HEK293 (cell line): ENCODE results near the gene CCDC78.

Experiments
- CTCF ChIA-PET: fragments of 350-600 bp; formaldehyde crosslinking; extraction: SDS; loops from one replicate; lab custom pipeline; 2021; ENCODE audit warnings: antibody characterized with exemption; lab: Yijun Ruan, JAX
- POLR2A ChIA-PET: fragments of 300-600 bp; formaldehyde crosslinking; extraction: SDS; loops from one replicate; lab custom pipeline; 2020; ENCODE audit warnings: antibody characterized with exemption, inconsistent platforms; lab: Yijun Ruan, JAX
- H3K27ac ChIP-seq: fragments of 200-500 bp; sonication (Bioruptor generic); 2 replicates; pipeline ENCODE4 v1.5.1; 2014; ENCODE audit warnings: low read depth, low read length, control low read depth, inconsistent platforms; ENCODE audit errors: extremely low read depth
- H3K36me3 ChIP-seq, 2 experiments: fragments of 200-500 bp in 1 of 2; sonication (Bioruptor generic) in 1 of 2; 1 replicate in 1 of 2; 2 replicates in 1 of 2; pipeline ENCODE4 v1.5.1; 2014 to 2017; ENCODE audit warnings: inconsistent platforms in 2 of 2, low read length in 2 of 2; ENCODE audit not compliant: control insufficient read depth in 2 of 2, insufficient read depth in 1 of 2
- H3K4me1 ChIP-seq: fragments of 200-500 bp; sonication (Bioruptor generic); 2 replicates; pipeline ENCODE4 v1.5.1; 2014; ENCODE audit warnings: mild to moderate bottlenecking, low read length, inconsistent platforms; ENCODE audit not compliant: control insufficient read depth, insufficient read depth
- H3K4me3 ChIP-seq: 2 replicates; pipeline ENCODE4 v1.5.1; 2011; ENCODE audit warnings: low read depth, mild to moderate bottlenecking, control low read depth, low read length, moderate library complexity
- H3K9me3 ChIP-seq: fragments of 200-500 bp; sonication (Bioruptor generic); 2 replicates; pipeline ENCODE4 v1.5.1; 2014; ENCODE audit warnings: low read depth, low read length, inconsistent platforms; ENCODE audit not compliant: control insufficient read depth, insufficient read depth
- ATF2 ChIP-seq: fragments of 450-650 bp; formaldehyde crosslinking; IDR thresholded peaks from 2 replicates; pipeline ENCODE4 v1.5.1; 2016; ENCODE audit warnings: missing biosample characterization, missing genetic modification characterization, low read depth
- ELK4 ChIP-seq: IDR thresholded peaks from 2 replicates; pipeline ENCODE4 v1.6.1; 2011; ENCODE audit warnings: mild to moderate bottlenecking, low read depth, low read length, borderline replicate concordance
- KLF7 ChIP-seq: fragments of 450-650 bp; formaldehyde crosslinking; IDR thresholded peaks from 2 replicates; pipeline ENCODE4 v1.5.1; 2016; ENCODE audit warnings: missing biosample characterization, missing genetic modification characterization, borderline replicate concordance
- PATZ1 ChIP-seq: fragments of 450-650 bp; formaldehyde crosslinking; IDR thresholded peaks from 2 replicates; pipeline ENCODE4 v1.5.1; 2016; ENCODE audit warnings: missing biosample characterization, missing genetic modification characterization
- SCRT1 ChIP-seq: fragments of 450-650 bp; formaldehyde crosslinking; IDR thresholded peaks from 2 replicates; pipeline ENCODE4 v1.5.1; 2016; ENCODE audit warnings: missing biosample characterization, missing genetic modification characterization, borderline replicate concordance
- SCRT2 ChIP-seq: fragments of 450-650 bp; formaldehyde crosslinking; IDR thresholded peaks from 2 replicates; pipeline ENCODE4 v1.5.1; 2016; ENCODE audit warnings: missing biosample characterization, missing genetic modification characterization
- SP2 ChIP-seq: fragments of 450-650 bp; formaldehyde crosslinking; IDR thresholded peaks from 2 replicates; pipeline ENCODE4 v1.5.1; 2016; ENCODE audit warnings: missing biosample characterization, missing genetic modification characterization
- ZBTB21 ChIP-seq: fragments of 450-650 bp; formaldehyde crosslinking; IDR thresholded peaks from 2 replicates; pipeline ENCODE4 v1.5.1; 2017; ENCODE audit warnings: missing biosample characterization, missing genetic modification characterization
- ZBTB6 ChIP-seq: fragments of 450-650 bp; formaldehyde crosslinking; IDR thresholded peaks from 2 replicates; pipeline ENCODE4 v1.5.1; 2017; ENCODE audit warnings: missing biosample characterization, missing genetic modification characterization
- ZNF16 ChIP-seq: fragments of 450-650 bp; formaldehyde crosslinking; IDR thresholded peaks from 2 replicates; pipeline ENCODE4 v1.5.1; 2016; ENCODE audit warnings: low read depth, missing biosample characterization, missing genetic modification characterization
- ZNF169 ChIP-seq: fragments of 450-650 bp; formaldehyde crosslinking; IDR thresholded peaks from 2 replicates; pipeline ENCODE4 v1.5.1; 2016; ENCODE audit warnings: missing biosample characterization, missing genetic modification characterization
- ZNF211 ChIP-seq: fragments of 450-650 bp; formaldehyde crosslinking; IDR thresholded peaks from 2 replicates; pipeline ENCODE4 v1.5.1; 2016; ENCODE audit warnings: low read depth, missing biosample characterization, missing genetic modification characterization
- ZNF274 ChIP-seq, 2 experiments: fragments of 200-500 bp in 1 of 2; fragments of 450-650 bp in 1 of 2; sonication (Bioruptor generic) in 1 of 2; formaldehyde crosslinking in 1 of 2; IDR thresholded peaks; 2 replicates each; pipeline versions ENCODE4 v1.5.1 to v1.6.1; 2014 to 2016; ENCODE audit warnings: borderline replicate concordance in 1 of 2, inconsistent platforms in 1 of 2, low read length in 1 of 2, missing biosample characterization in 1 of 2, missing genetic modification characterization in 1 of 2
- ZNF354C ChIP-seq: fragments of 450-650 bp; formaldehyde crosslinking; IDR thresholded peaks from 2 replicates; pipeline ENCODE4 v1.5.1; 2016; ENCODE audit warnings: missing biosample characterization, missing genetic modification characterization, low read depth, borderline replicate concordance
- ZNF548 ChIP-seq: fragments of 450-650 bp; formaldehyde crosslinking; IDR thresholded peaks from 2 replicates; pipeline ENCODE4 v1.5.1; 2016; ENCODE audit warnings: missing biosample characterization, missing genetic modification characterization
- ZNF560 ChIP-seq: fragments of 450-650 bp; formaldehyde crosslinking; IDR thresholded peaks from 2 replicates; pipeline ENCODE4 v1.5.1; 2017; ENCODE audit warnings: missing biosample characterization, missing genetic modification characterization, borderline replicate concordance
- ZNF639 ChIP-seq: fragments of 450-650 bp; formaldehyde crosslinking; IDR thresholded peaks from 2 replicates; pipeline ENCODE4 v1.5.1; 2016; ENCODE audit warnings: missing biosample characterization, missing genetic modification characterization
- ZNF658 ChIP-seq: fragments of 450-650 bp; formaldehyde crosslinking; IDR thresholded peaks from 2 replicates; pipeline ENCODE4; 2016; ENCODE audit warnings: missing biosample characterization, missing genetic modification characterization
- ZNF664 ChIP-seq: fragments of 450-650 bp; formaldehyde crosslinking; IDR thresholded peaks from 2 replicates; pipeline ENCODE4 v1.5.1; 2016; ENCODE audit warnings: missing biosample characterization, missing genetic modification characterization
- ZNF692 ChIP-seq: fragments of 450-650 bp; formaldehyde crosslinking; IDR thresholded peaks from 2 replicates; pipeline ENCODE4 v1.5.1; 2016; ENCODE audit warnings: missing biosample characterization, missing genetic modification characterization
- ZNF701 ChIP-seq: fragments of 450-650 bp; formaldehyde crosslinking; IDR thresholded peaks from 2 replicates; pipeline ENCODE4 v1.5.1; 2016; ENCODE audit warnings: missing biosample characterization, missing genetic modification characterization
- ZNF791 ChIP-seq: fragments of 450-650 bp; formaldehyde crosslinking; IDR thresholded peaks from 2 replicates; pipeline ENCODE4 v1.5.1; 2016; ENCODE audit warnings: missing biosample characterization, missing genetic modification characterization

Gene CCDC78

GRCh38 chr16:769934-770333 lies 43.7 kb upstream of the CCDC78 start:
- Histone ChIP-seq H3K9me3 (no peaks in the 10 kb centered on the region), H3K27ac (no peak overlapping the region), H3K4me3 (no peak overlapping the region), H3K4me1 (no peaks in the 10 kb centered on the region), H3K36me3 (no peaks in the 10 kb centered on the region)
- ChIA-PET CTCF (interaction anchor here (0.6 to 1.6 kb wide), 4 partner anchors 11 to 26 kb away, joined by 3 to 4 read pairs (median 3); no protein-coding TSS in a partner anchor), POLR2A (no interaction called here)
- TF ChIP-seq ATF2 (tag by site-specific recombination) (no peak), ZNF354C (tag by site-specific recombination) (no peak), PATZ1 (0 out of 2 replicates have a peak, but pooled peaks have one; percentile 29), ZNF274 (IDR thresholded peaks at IDR 0.05; ENCODE audit: low read length) (no peak), ZNF274 (tag by site-specific recombination; IDR thresholded peaks at IDR 0.05; ENCODE audit: borderline replicate concordance) (no peak), SCRT2 (tag by site-specific recombination) (0 out of 2 replicates have a peak, but pooled peaks have one; percentile 8), ZNF548 (tag by site-specific recombination) (no peak), ZBTB6 (tag by site-specific recombination) (no peak), ZBTB21 (no peak), ZNF658 (tag by site-specific recombination) (no peak), ZNF791 (tag by site-specific recombination) (no peak), ZNF560 (no peak), ZNF211 (tag by site-specific recombination) (no peak), ZNF701 (tag by site-specific recombination) (no peak)

GRCh38 chr16:769184-769784 lies 43.0 kb upstream of the CCDC78 start:
- CTCF ChIA-PET = interaction anchor here (1.0 to 1.6 kb wide), 3 partner anchors 12 to 23 kb away, joined by 3 to 4 read pairs (median 3); no protein-coding TSS in a partner anchor
- TF ChIP-seq ZNF664 = no peak
- TF ChIP-seq SCRT2 (tag by site-specific recombination) = peak; percentile 84
- TF ChIP-seq SP2 (tag by site-specific recombination) = peak; percentile 8; the same call in 1 of the 2 replicates
- 0 out of 2 replicates have a peak, but pooled peaks have one; percentile 45 for TF ChIP-seq SCRT1 (tag by site-specific recombination)
- TF ChIP-seq, all 188 proteins: peak for 3
- POLR2A ChIA-PET = interaction anchor here (0.5 kb wide), 1 partner anchor 199 kb away, joined by 3 read pairs; no protein-coding TSS in a partner anchor
- H3K27ac ChIP-seq = no peak overlapping the region
- no peaks in the 10 kb centered on the region for H3K9me3 ChIP-seq
- H3K4me1 ChIP-seq = no peaks in the 10 kb centered on the region
- no peak overlapping the region for H3K4me3 ChIP-seq
- H3K36me3 ChIP-seq = no peaks in the 10 kb centered on the region

- Histone ChIP-seq H3K9me3 (no peaks in the 10 kb centered on the region), H3K27ac (no peak overlapping the region), H3K4me1 (no peaks in the 10 kb centered on the region), H3K4me3 (no peak overlapping the region), H3K36me3 (no peaks in the 10 kb centered on the region)
- ChIA-PET POLR2A (no interaction called here), CTCF (no interaction called here)
- no peak for TF ChIP-seq ZNF16 (tag by site-specific recombination)
- TF ChIP-seq KLF7 (tag by site-specific recombination) = no peak
- TF ChIP-seq ZNF692 = no peak
- no peak for TF ChIP-seq ZNF169
- TF ChIP-seq ZNF639 = no peak
- no peak for TF ChIP-seq ELK4
Observed at GRCh38 chr16:768428-768827, 42.2 kb upstream of the CCDC78 start.
